GM18519 (cell line): ENCODE measurements around the gene ZEB1.

Source experiments
- ATAC-seq: cut with Tn5 transposase; IDR thresholded peaks from one replicate; pipeline ENCODE4 v1.9.1; 2021; ENCODE audit warnings: mild to moderate bottlenecking, moderate library complexity; ENCODE audit not compliant: unreplicated experiment, low FRiP score

Gene ZEB1

GRCh38 chr10:31318854-31319601, at the start of gene ZEB1:
Gene ZEB1, plus strand, starts transcription at chr10:31319216. Its CDS starts 19 bp downstream, at chr10:31319235.
- peak; percentile 20 for ATAC-seq

- ATAC-seq, result no peak
Measured at GRCh38 chr10:31270954-31271353, 48.1 kb upstream of the ZEB1 start.

GRCh38 chr10:31272841-31273240, 46.2 kb upstream of the ZEB1 start:
- no peak for ATAC-seq

- ATAC-seq, result no peak
Measured at GRCh38 chr10:31273789-31274188, 45.2 kb upstream of the ZEB1 start.

GRCh38 chr10:31274310-31274709, 44.7 kb upstream of the ZEB1 start:
- no peak for ATAC-seq

GRCh38 chr10:31278279-31278941, 40.6 kb upstream of the ZEB1 start:
- no peak for ATAC-seq

GRCh38 chr10:31280972-31281371, 38.0 kb upstream of the ZEB1 start:
- no peak for ATAC-seq

GRCh38 chr10:31288001-31288400, 31.0 kb upstream of the ZEB1 start:
- no peak for ATAC-seq

GRCh38 chr10:31288962-31289361, 30.1 kb upstream of the ZEB1 start:
- ATAC-seq, result no peak

- no peak for ATAC-seq
Measured at GRCh38 chr10:31290386-31290785, 28.6 kb upstream of the ZEB1 start.

- no peak for ATAC-seq
Measured at GRCh38 chr10:31291123-31291522, 27.9 kb upstream of the ZEB1 start.

GRCh38 chr10:31294558-31294957, 24.5 kb upstream of the ZEB1 start:
- ATAC-seq, result no peak

GRCh38 chr10:31296754-31297153, 22.3 kb upstream of the ZEB1 start:
- no peak for ATAC-seq

GRCh38 chr10:31299119-31299518, 19.9 kb upstream of the ZEB1 start:
- ATAC-seq, result no peak

- no peak for ATAC-seq
Measured at GRCh38 chr10:31303212-31303611, 15.8 kb upstream of the ZEB1 start.

- no peak for ATAC-seq
Measured at GRCh38 chr10:31304291-31304970, 14.6 kb upstream of the ZEB1 start.

GRCh38 chr10:31313396-31313795, 5.6 kb upstream of the ZEB1 start:
- ATAC-seq, result no peak

- ATAC-seq, result no peak
Measured at GRCh38 chr10:31314256-31315150, 4.5 kb upstream of the ZEB1 start.

GRCh38 chr10:31315453-31315852, 3.6 kb upstream of the ZEB1 start:
- ATAC-seq, result no peak

- ATAC-seq, result no peak
Measured at GRCh38 chr10:31317171-31317570, 1.8 kb upstream of the ZEB1 start.
